Neural cell (in vitro differentiated cells): ENCODE measurements around the gene TULP3. TPM values are rescaled to one million over a fixed set of nuclear protein-coding genes. Genes with fewer than 3 reads are reported as not detected.

Experiments used
- H2AFZ ChIP-seq: fragments of 200-600, 300-800 bp; sonication (generic), shearing (Covaris generic); 2 replicates; pipeline ENCODE4 v1.6.0; 2014; ENCODE audit warnings: low read depth, mild to moderate bottlenecking, antibody characterized with exemption, low read length, moderate library complexity
- H3F3A ChIP-seq: fragments of 200-600 bp; shearing (Covaris generic); 2 replicates; pipeline ENCODE4 v1.6.1; 2016; ENCODE audit warnings: mild to moderate bottlenecking, moderate library complexity, mixed read lengths, antibody characterized with exemption, low read length; ENCODE audit not compliant: insufficient read depth, poor library complexity, severe bottlenecking
- H3K27ac ChIP-seq: fragments of 200-600, 300-800 bp; sonication (generic), shearing (Covaris generic); 2 replicates; pipeline ENCODE4 v1.5.1; 2014; ENCODE audit warnings: mild to moderate bottlenecking, low read length, moderate library complexity
- H3K27me3 ChIP-seq: fragments of 300-800, 200-600 bp; sonication (generic), shearing (Covaris generic); 2 replicates; pipeline ENCODE4 v1.6.0; 2014; ENCODE audit warnings: mild to moderate bottlenecking, low read depth, low read length, moderate library complexity; ENCODE audit not compliant: insufficient read depth
- H3K36me3 ChIP-seq: fragments of 300-800, 200-600 bp; sonication (generic), shearing (Covaris generic); 2 replicates; pipeline ENCODE4 v1.5.1; 2014; ENCODE audit warnings: mild to moderate bottlenecking, antibody characterized with exemption, low read length, moderate library complexity; ENCODE audit not compliant: insufficient read depth
- H3K4me2 ChIP-seq: fragments of 300-800, 200-600 bp; sonication (generic), shearing (Covaris generic); 2 replicates; pipeline ENCODE4 v1.6.0; 2014; ENCODE audit warnings: mild to moderate bottlenecking, low read length
- H3K4me3 ChIP-seq: fragments of 300-800, 200-600 bp; sonication (generic), shearing (Covaris generic); 2 replicates; pipeline ENCODE4 v1.5.1; 2014; ENCODE audit warnings: mild to moderate bottlenecking, low read length, moderate library complexity
- H3K79me2 ChIP-seq: fragments of 200-600 bp; shearing (Covaris generic); replicated peaks from 2 replicates; pipeline ENCODE4 v1.6.0; 2014; ENCODE audit warnings: mild to moderate bottlenecking, low read length, moderate library complexity; ENCODE audit not compliant: insufficient read depth
- H3K9ac ChIP-seq: fragments of 300-800, 200-600 bp; sonication (generic), shearing (Covaris generic); 2 replicates; pipeline ENCODE4 v1.6.1; 2016; ENCODE audit warnings: mild to moderate bottlenecking, low read length, mixed read lengths
- H3K9me2 ChIP-seq: fragments of 200-600 bp; shearing (Covaris generic); 2 replicates; pipeline ENCODE4 v1.6.1; 2016; ENCODE audit warnings: mild to moderate bottlenecking, low read length, mixed read lengths; ENCODE audit not compliant: insufficient read depth
- H3K9me3 ChIP-seq: fragments of 200-600, 300-800 bp; sonication (generic), shearing (Covaris generic); 2 replicates; pipeline ENCODE4 v1.6.1; 2016; ENCODE audit warnings: mild to moderate bottlenecking, mixed run types, low read length, moderate library complexity, mixed read lengths
- H4K20me1 ChIP-seq: fragments of 200-600 bp; shearing (Covaris generic); 2 replicates; pipeline ENCODE4 v1.6.1; 2016; ENCODE audit warnings: mild to moderate bottlenecking, mixed run types; ENCODE audit not compliant: insufficient read depth
- CTCF ChIP-seq: fragments of 450-650 bp; IDR thresholded peaks from 2 replicates; pipeline ENCODE4 v1.5.1; 2014; ENCODE audit warnings: antibody characterized with exemption, mild to moderate bottlenecking, moderate library complexity; ENCODE audit not compliant: poor library complexity, severe bottlenecking
- EP300 ChIP-seq: fragments of 450-650 bp; conservative IDR thresholded peaks from 2 replicates; pipeline ENCODE4 v1.6.1; 2014; ENCODE audit warnings: antibody characterized with exemption, mild to moderate bottlenecking, moderate library complexity; ENCODE audit not compliant: poor library complexity, severe bottlenecking
- EZH2 ChIP-seq: fragments of 200-600, 300-800 bp; shearing (Covaris generic), sonication (generic); IDR thresholded peaks from 2 replicates; pipeline ENCODE4 v1.6.1; 2014; ENCODE audit warnings: antibody characterized with exemption, low read length, borderline replicate concordance, mild to moderate bottlenecking; ENCODE audit not compliant: insufficient read depth, poor library complexity, severe bottlenecking
- MXI1 ChIP-seq: fragments of 450-650 bp; conservative IDR thresholded peaks from 2 replicates; pipeline ENCODE4 v1.6.1; 2014; ENCODE audit warnings: antibody characterized with exemption, mild to moderate bottlenecking; ENCODE audit not compliant: poor library complexity, severe bottlenecking
- POLR2AphosphoS5 ChIP-seq: IDR thresholded peaks from 2 replicates; pipeline ENCODE4 v1.6.1; 2012
- RAD21 ChIP-seq: fragments of 450-650 bp; conservative IDR thresholded peaks from 2 replicates; pipeline ENCODE4 v1.6.1; 2014; ENCODE audit warnings: antibody characterized with exemption, mild to moderate bottlenecking, moderate library complexity
- SMC3 ChIP-seq: fragments of 450-650 bp; conservative IDR thresholded peaks from 2 replicates; pipeline ENCODE4 v1.6.1; 2014; ENCODE audit warnings: antibody characterized with exemption, mild to moderate bottlenecking, moderate library complexity; ENCODE audit not compliant: poor library complexity
- polyA plus RNA-seq: library from polyadenylated mRNA; depleted of rRNA; stranded (reverse); fragments of >200 nt; gene quantifications from 2 replicates; pipeline ENCODE4 v1.2.3, GENCODE V29; 2014
- TF ChIP-seq, protein P1 (sequence below): IDR thresholded peaks from 2 replicates; pipeline ENCODE4 v1.6.1; 2012; ENCODE audit warnings: borderline replicate concordance

Gene TULP3
- polyA plus RNA-seq, 1 donor from 2014 or later, result 9.3 TPM

GRCh38 chr12:2895511-2895910 lies 4.8 kb downstream of the TULP3 start:
- Histone ChIP-seq H3K4me2 (no peak overlapping the region), H3K9ac (no peak overlapping the region), H3F3A (peaks cover 4% of the 10 kb centered on the region), H3K27me3 (no peaks in the 10 kb centered on the region), H3K79me2 (peaks cover 14% of the 10 kb centered on the region), H2AFZ (no peak overlapping the region), H3K9me3 (no peaks in the 10 kb centered on the region), H3K36me3 (no peaks in the 10 kb centered on the region), H3K9me2 (no peaks in the 10 kb centered on the region), H4K20me1 (no peaks in the 10 kb centered on the region), H3K4me3 (no peak overlapping the region), H3K27ac (no peak overlapping the region)
- no peak for TF ChIP-seq EP300
- no peak for TF ChIP-seq POLR2AphosphoS5
- TF ChIP-seq EZH2, result no peak
- no peak for TF ChIP-seq CTCF
- no peak for TF ChIP-seq RAD21
- TF ChIP-seq, protein P1, sequence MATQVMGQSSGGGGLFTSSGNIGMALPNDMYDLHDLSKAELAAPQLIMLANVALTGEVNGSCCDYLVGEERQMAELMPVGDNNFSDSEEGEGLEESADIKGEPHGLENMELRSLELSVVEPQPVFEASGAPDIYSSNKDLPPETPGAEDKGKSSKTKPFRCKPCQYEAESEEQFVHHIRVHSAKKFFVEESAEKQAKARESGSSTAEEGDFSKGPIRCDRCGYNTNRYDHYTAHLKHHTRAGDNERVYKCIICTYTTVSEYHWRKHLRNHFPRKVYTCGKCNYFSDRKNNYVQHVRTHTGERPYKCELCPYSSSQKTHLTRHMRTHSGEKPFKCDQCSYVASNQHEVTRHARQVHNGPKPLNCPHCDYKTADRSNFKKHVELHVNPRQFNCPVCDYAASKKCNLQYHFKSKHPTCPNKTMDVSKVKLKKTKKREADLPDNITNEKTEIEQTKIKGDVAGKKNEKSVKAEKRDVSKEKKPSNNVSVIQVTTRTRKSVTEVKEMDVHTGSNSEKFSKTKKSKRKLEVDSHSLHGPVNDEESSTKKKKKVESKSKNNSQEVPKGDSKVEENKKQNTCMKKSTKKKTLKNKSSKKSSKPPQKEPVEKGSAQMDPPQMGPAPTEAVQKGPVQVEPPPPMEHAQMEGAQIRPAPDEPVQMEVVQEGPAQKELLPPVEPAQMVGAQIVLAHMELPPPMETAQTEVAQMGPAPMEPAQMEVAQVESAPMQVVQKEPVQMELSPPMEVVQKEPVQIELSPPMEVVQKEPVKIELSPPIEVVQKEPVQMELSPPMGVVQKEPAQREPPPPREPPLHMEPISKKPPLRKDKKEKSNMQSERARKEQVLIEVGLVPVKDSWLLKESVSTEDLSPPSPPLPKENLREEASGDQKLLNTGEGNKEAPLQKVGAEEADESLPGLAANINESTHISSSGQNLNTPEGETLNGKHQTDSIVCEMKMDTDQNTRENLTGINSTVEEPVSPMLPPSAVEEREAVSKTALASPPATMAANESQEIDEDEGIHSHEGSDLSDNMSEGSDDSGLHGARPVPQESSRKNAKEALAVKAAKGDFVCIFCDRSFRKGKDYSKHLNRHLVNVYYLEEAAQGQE, result no peak
- TF ChIP-seq MXI1, result no peak
- TF ChIP-seq SMC3, result no peak

DNA sequence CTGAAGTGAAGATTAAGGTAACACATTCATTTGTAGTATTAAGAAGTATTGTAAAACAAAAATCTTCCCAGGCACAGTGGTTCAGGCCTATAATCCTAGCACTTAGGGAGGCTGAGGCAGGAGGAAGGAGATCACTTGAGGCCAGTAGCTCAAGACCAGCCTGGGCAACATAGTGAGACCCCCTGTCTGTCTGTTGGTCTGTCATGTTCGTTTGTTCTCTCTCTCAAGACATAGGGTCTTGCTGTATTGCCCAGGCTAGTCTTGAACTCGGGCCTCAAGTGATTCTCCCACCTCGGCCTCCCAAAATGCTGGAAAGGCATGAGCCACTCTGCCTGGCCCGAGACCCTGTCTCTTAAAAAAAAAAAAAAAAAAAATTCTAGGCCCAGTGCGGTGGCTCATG lies 6.7 kb downstream of the TULP3 start:
- Histone ChIP-seq H2AFZ (no peak overlapping the region), H3F3A (no peaks in the 10 kb centered on the region), H3K4me3 (no peak overlapping the region), H3K9me2 (no peaks in the 10 kb centered on the region), H3K27me3 (no peaks in the 10 kb centered on the region), H3K9ac (no peak overlapping the region), H3K36me3 (no peaks in the 10 kb centered on the region), H3K9me3 (no peaks in the 10 kb centered on the region), H3K79me2 (peaks cover 9% of the 10 kb centered on the region), H4K20me1 (no peaks in the 10 kb centered on the region), H3K27ac (no peak overlapping the region), H3K4me2 (no peak overlapping the region)
- TF ChIP-seq CTCF (no peak), EP300 (no peak), EZH2 (no peak)
- TF ChIP-seq, protein P1, result no peak
